Neutrophil (primary cell): ENCODE results near the gene TM4SF4.

ENCODE experiments used
- H3K27ac ChIP-seq: fragments of 200-600 bp; sonication (generic); 2 replicates; pipeline ENCODE4 v1.5.1; 2016; ENCODE audit warnings: mild to moderate bottlenecking, moderate library complexity
- H3K27me3 ChIP-seq: fragments of 200-600 bp; sonication (generic); 2 replicates; pipeline ENCODE4 v1.6.0; 2016; ENCODE audit warnings: mild to moderate bottlenecking
- H3K36me3 ChIP-seq: fragments of 200-600 bp; sonication (generic); 2 replicates; pipeline ENCODE4 v1.5.1; 2017
- H3K4me1 ChIP-seq, 2 experiments: fragments of 200-600 bp in 1 of 2; sonication (generic) in 1 of 2; 1 replicate in 1 of 2; 2 replicates in 1 of 2; pipeline versions ENCODE4 v1.5.1 to v1.6.1; 2013 to 2016; ENCODE audit warnings: low read depth in 1 of 2, low read length in 1 of 2, mild to moderate bottlenecking in 1 of 2, moderate library complexity in 1 of 2; ENCODE audit not compliant: control insufficient read depth in 1 of 2, insufficient read depth in 1 of 2
- H3K4me3 ChIP-seq, 2 experiments: fragments of 200-600 bp in 1 of 2; sonication (generic) in 1 of 2; 1 replicate in 1 of 2; 2 replicates in 1 of 2; pipeline ENCODE4 v1.5.1; 2013 to 2016; ENCODE audit warnings: low read depth in 1 of 2, low read length in 1 of 2, mild to moderate bottlenecking in 1 of 2, moderate library complexity in 1 of 2
- H3K9me3 ChIP-seq: fragments of 200-600 bp; sonication (generic); 2 replicates; pipeline ENCODE4 v1.5.1; 2016
- CTCF ChIP-seq: fragments of 200-600 bp; sonication (generic); IDR thresholded peaks from 2 replicates; pipeline ENCODE4 v1.5.1; 2016; ENCODE audit warnings: antibody characterized with exemption

The TM4SF4 gene

GRCh38 chr3:149527531-149528339 is 53.2 kb downstream of the TM4SF4 start:
- Histone ChIP-seq H3K4me3 (no peak overlapping the region), H3K4me1 (no peaks in the 10 kb centered on the region), H3K36me3 (no peaks in the 10 kb centered on the region), H3K27ac (no peak overlapping the region), H3K27me3 (peaks cover 14% of the 10 kb centered on the region), H3K9me3 (no peaks in the 10 kb centered on the region)
- TF ChIP-seq CTCF = no peak

- TF ChIP-seq CTCF = no peak
- no peak overlapping the region for H3K4me3 ChIP-seq
- no peaks in the 10 kb centered on the region for H3K36me3 ChIP-seq
- H3K27ac ChIP-seq = no peak overlapping the region
- H3K27me3 ChIP-seq = peaks cover 19% of the 10 kb centered on the region
- no peaks in the 10 kb centered on the region for H3K9me3 ChIP-seq
- no peaks in the 10 kb centered on the region for H3K4me1 ChIP-seq
Observed at GRCh38 chr3:149528340-149528650, 53.8 kb downstream of the TM4SF4 start.

GRCh38 chr3:149529099-149529498 is 54.6 kb downstream of the TM4SF4 start:
- no peaks in the 10 kb centered on the region for H3K36me3 ChIP-seq
- TF ChIP-seq CTCF = no peak
- no peaks in the 10 kb centered on the region for H3K9me3 ChIP-seq
- peaks cover 18% of the 10 kb centered on the region for H3K27me3 ChIP-seq
- H3K4me3 ChIP-seq = no peak overlapping the region
- H3K4me1 ChIP-seq = no peaks in the 10 kb centered on the region
- H3K27ac ChIP-seq = no peak overlapping the region

GRCh38 chr3:149532489-149533180 is 58.1 kb downstream of the TM4SF4 start:
- Histone ChIP-seq H3K36me3 (no peaks in the 10 kb centered on the region), H3K27ac (no peak overlapping the region), H3K4me3 (no peak overlapping the region), H3K27me3 (peaks cover 27% of the 10 kb centered on the region), H3K9me3 (no peaks in the 10 kb centered on the region), H3K4me1 (no peaks in the 10 kb centered on the region)
- no peak for TF ChIP-seq CTCF

GRCh38 chr3:149534082-149534481 is 59.6 kb downstream of the TM4SF4 start:
- no peaks in the 10 kb centered on the region for H3K36me3 ChIP-seq
- no peaks in the 10 kb centered on the region for H3K9me3 ChIP-seq
- H3K27ac ChIP-seq = no peak overlapping the region
- peaks cover 27% of the 10 kb centered on the region for H3K27me3 ChIP-seq
- no peak for TF ChIP-seq CTCF
- H3K4me1 ChIP-seq = no peaks in the 10 kb centered on the region
- no peak overlapping the region for H3K4me3 ChIP-seq
